ENCODE data around the gene NKX1-2. TPM values are rescaled to one million over a fixed set of nuclear protein-coding genes. Genes with fewer than 3 reads are reported as not detected.

Gene NKX1-2
- total RNA-seq, 4 donors from 2014 or later = not detected

GRCh38 chr10:124470544-124471434 lies 21.0 kb upstream of the NKX1-2 start:
- DNase-seq = no peak
- no peaks in the 10 kb centered on the region for H3K9me3 ChIP-seq
- in situ Hi-C loops (cut with MboI; ENCODE audit: low pct_ligation_motif_present in 1 of 4, low pct_unique_long_range_greater_than_20kb in 1 of 4, low sequenced_read_pairs in 3 of 4) (no loop called here), intact Hi-C loops (cut with DNase I; ENCODE audit: low total_unique reads) (no loop called here)
- H3K4me3 ChIP-seq = no peak overlapping the region
- no peak overlapping the region for H3K27ac ChIP-seq
- WGBS, 2 donors (ENCODE audit: low coverage in 1 of 2) = 69 to 93% methylated on average over 3 to 13 of the region's 13 CpGs
- no peaks in the 10 kb centered on the region for H3K36me3 ChIP-seq
- H3K4me1 ChIP-seq = peaks cover 0 to 5% (median 1%) of the 10 kb centered on the region in 4 donors
- no peaks in the 10 kb centered on the region for H3K27me3 ChIP-seq
- TF ChIP-seq EP300 (IDR thresholded peaks at IDR 0.05; ENCODE audit: low read depth) (no peak), POLR2A (IDR thresholded peaks at IDR 0.05) (no peak), CTCF (IDR thresholded peaks at IDR 0.05) (no peak), POLR2AphosphoS5 (IDR thresholded peaks at IDR 0.05) (no peak)

GRCh38 chr10:124469956-124470484 lies 20.2 kb upstream of the NKX1-2 start:
- Histone ChIP-seq H3K4me1 (peaks cover 0 to 13% (median 3%) of the 10 kb centered on the region in 4 donors), H3K9me3 (no peaks in the 10 kb centered on the region), H3K27me3 (no peaks in the 10 kb centered on the region), H3K36me3 (no peaks in the 10 kb centered on the region), H3K4me3 (no peak overlapping the region), H3K27ac (no peak overlapping the region)
- WGBS, 2 donors (ENCODE audit: low coverage in 1 of 2) = 92% methylated on average over 13 of the region's 20 CpGs; no CpG with 5 or more reads in 1 of the 2 donors
- no peak for DNase-seq
- TF ChIP-seq POLR2A (IDR thresholded peaks at IDR 0.05) (no peak), EP300 (IDR thresholded peaks at IDR 0.05; ENCODE audit: low read depth) (no peak), POLR2AphosphoS5 (IDR thresholded peaks at IDR 0.05) (no peak), CTCF (IDR thresholded peaks at IDR 0.05) (no peak)
- in situ Hi-C loops (cut with MboI; ENCODE audit: low pct_ligation_motif_present in 1 of 4, low pct_unique_long_range_greater_than_20kb in 1 of 4, low sequenced_read_pairs in 3 of 4) (no loop called here), intact Hi-C loops (cut with DNase I; ENCODE audit: low total_unique reads) (no loop called here)

GRCh38 chr10:124468624-124469023 lies 18.8 kb upstream of the NKX1-2 start:
- intact Hi-C loops (cut with DNase I; ENCODE audit: low total_unique reads) (no loop called here), in situ Hi-C loops (cut with MboI; ENCODE audit: low pct_ligation_motif_present in 1 of 4, low pct_unique_long_range_greater_than_20kb in 1 of 4, low sequenced_read_pairs in 3 of 4) (no loop called here)
- Histone ChIP-seq H3K27ac (no peak overlapping the region), H3K4me1 (peaks cover 0 to 15% (median 5%) of the 10 kb centered on the region in 4 donors), H3K27me3 (no peaks in the 10 kb centered on the region), H3K36me3 (no peaks in the 10 kb centered on the region), H3K9me3 (no peaks in the 10 kb centered on the region), H3K4me3 (no peak overlapping the region)
- TF ChIP-seq EP300 (IDR thresholded peaks at IDR 0.05; ENCODE audit: low read depth) (no peak), CTCF (IDR thresholded peaks at IDR 0.05) (no peak), POLR2A (IDR thresholded peaks at IDR 0.05) (no peak)
- DNase-seq = no peak
- 95% methylated on average over 13 of the region's 13 CpGs; no CpG with 5 or more reads in 1 of the 2 donors for WGBS, 2 donors (ENCODE audit: low coverage in 1 of 2)

GRCh38 chr10:124467165-124467564 lies 17.3 kb upstream of the NKX1-2 start:
- WGBS, 2 donors (ENCODE audit: low coverage in 1 of 2) = 90 to 95% methylated on average over 4 of the region's 4 CpGs
- Histone ChIP-seq H3K27me3 (no peaks in the 10 kb centered on the region), H3K9me3 (no peaks in the 10 kb centered on the region), H3K27ac (no peak overlapping the region), H3K4me3 (no peak overlapping the region), H3K4me1 (peaks cover 5 to 20% (median 11%) of the 10 kb centered on the region in 4 donors), H3K36me3 (no peaks in the 10 kb centered on the region)
- DNase-seq = no peak
- in situ Hi-C loops (cut with MboI; ENCODE audit: low pct_ligation_motif_present in 1 of 4, low pct_unique_long_range_greater_than_20kb in 1 of 4, low sequenced_read_pairs in 3 of 4) = no loop called here
- intact Hi-C loops (cut with DNase I; ENCODE audit: low total_unique reads) = no loop called here
- TF ChIP-seq POLR2AphosphoS5 (IDR thresholded peaks at IDR 0.05) = no peak
- TF ChIP-seq CTCF (IDR thresholded peaks at IDR 0.05) = no peak
- no peak for TF ChIP-seq POLR2A (IDR thresholded peaks at IDR 0.05)
- TF ChIP-seq EP300 (IDR thresholded peaks at IDR 0.05; ENCODE audit: low read depth) = no peak

All from transverse colon (tissue), 4 donors.